Hematopoietic multipotent progenitor cell treated with erythropoietin and hydrocortisone succinate and interleukin-3 and kit ligand, for 6 days (in vitro differentiated cells): ENCODE data around the gene TSPYL4.
"Not testable (repeated sequence)": the region's sequence is repeated elsewhere in the genome, so short reads cannot be mapped to it uniquely, and the experiment has no call there.

Experiments used
- DNase-seq: peaks from one replicate; pipeline ENCODE4 v3.0.0-alpha.2; 2015

TSPYL4 gene

GRCh38 chr6:116253505-116254296 is at the start of gene TSPYL4:
Gene TSPYL4, minus strand, starts transcription at chr6:116254075. Its CDS starts 67 bp downstream, at chr6:116254008.
- peak; percentile 98 for DNase-seq

- DNase-seq: no peak
Observed at GRCh38 chr6:116301104-116301503, 47.2 kb upstream of the TSPYL4 start.

- DNase-seq: no peak
Observed at GRCh38 chr6:116300566-116300965, 46.7 kb upstream of the TSPYL4 start.

- DNase-seq: no peak
Observed at GRCh38 chr6:116298973-116299372, 45.1 kb upstream of the TSPYL4 start.

GRCh38 chr6:116298273-116298672 is 44.4 kb upstream of the TSPYL4 start:
- no peak for DNase-seq

- DNase-seq: no peak
Observed at GRCh38 chr6:116292553-116292952, 38.7 kb upstream of the TSPYL4 start.

- DNase-seq: no peak
Observed at GRCh38 chr6:116291701-116292396, 38.0 kb upstream of the TSPYL4 start.

- DNase-seq: no peak
Observed at GRCh38 chr6:116290799-116291198, 36.9 kb upstream of the TSPYL4 start.

- DNase-seq: no peak
Observed at GRCh38 chr6:116289876-116290275, 36.0 kb upstream of the TSPYL4 start.

- peak; percentile 71 for DNase-seq
Observed at GRCh38 chr6:116287689-116288282, 33.9 kb upstream of the TSPYL4 start.

- no peak for DNase-seq
Observed at GRCh38 chr6:116286773-116287358, 33.0 kb upstream of the TSPYL4 start.

- DNase-seq: not testable (repeated sequence)
Observed at GRCh38 chr6:116284984-116285383, 31.1 kb upstream of the TSPYL4 start.

- no peak for DNase-seq
Observed at GRCh38 chr6:116283191-116283590, 29.3 kb upstream of the TSPYL4 start.

- DNase-seq: no peak
Observed at GRCh38 chr6:116282698-116283097, 28.8 kb upstream of the TSPYL4 start.

GRCh38 chr6:116280933-116281316 is 27.1 kb upstream of the TSPYL4 start:
- no peak for DNase-seq

- peak; percentile 59 for DNase-seq
Observed at GRCh38 chr6:116280161-116280932, 26.5 kb upstream of the TSPYL4 start.

- DNase-seq: peak; percentile 99
Observed at GRCh38 chr6:116279232-116280160, 25.6 kb upstream of the TSPYL4 start, which contains the start of gene TSPYL1. Gene TSPYL1, minus strand, starts transcription at chr6:116279930. Its CDS starts 100 bp downstream, at chr6:116279830.

GRCh38 chr6:116278854-116279231 is 25.0 kb upstream of the TSPYL4 start:
- no peak for DNase-seq

- DNase-seq: no peak
Observed at GRCh38 chr6:116278481-116278829, 24.6 kb upstream of the TSPYL4 start.

- no peak for DNase-seq
Observed at GRCh38 chr6:116277124-116277523, 23.2 kb upstream of the TSPYL4 start.

- no peak for DNase-seq
Observed at GRCh38 chr6:116271149-116271708, 17.4 kb upstream of the TSPYL4 start.
